Upper lobe of left lung (tissue), 4 donors: ENCODE data around the gene TEX22.

Experiments used
- POLR2A ChIP-seq, 4 donors: fragments of 450-650 bp; IDR thresholded peaks; one replicate each; pipeline ENCODE4 v1.5.1; 2016 to 2017; ENCODE audit warnings: antibody characterized with exemption in 4 of 4, mild to moderate bottlenecking in 2 of 4
- POLR2AphosphoS5 ChIP-seq, 2 donors: sonication (generic); formaldehyde crosslinking; IDR thresholded peaks; one replicate each; pipeline ENCODE4 v1.5.1; 2017; ENCODE audit warnings: antibody characterized with exemption in 2 of 2
- TF ChIP-seq, protein P1 (sequence below), 6 experiments: fragments of 450-650 bp in 4 of 6; fragments of 200-600 bp in 2 of 6; sonication (generic) in 2 of 6; IDR thresholded peaks; one replicate each; pipeline ENCODE4 v1.5.1; 2016 to 2019; ENCODE audit warnings: antibody characterized with exemption in 6 of 6

DNA sequence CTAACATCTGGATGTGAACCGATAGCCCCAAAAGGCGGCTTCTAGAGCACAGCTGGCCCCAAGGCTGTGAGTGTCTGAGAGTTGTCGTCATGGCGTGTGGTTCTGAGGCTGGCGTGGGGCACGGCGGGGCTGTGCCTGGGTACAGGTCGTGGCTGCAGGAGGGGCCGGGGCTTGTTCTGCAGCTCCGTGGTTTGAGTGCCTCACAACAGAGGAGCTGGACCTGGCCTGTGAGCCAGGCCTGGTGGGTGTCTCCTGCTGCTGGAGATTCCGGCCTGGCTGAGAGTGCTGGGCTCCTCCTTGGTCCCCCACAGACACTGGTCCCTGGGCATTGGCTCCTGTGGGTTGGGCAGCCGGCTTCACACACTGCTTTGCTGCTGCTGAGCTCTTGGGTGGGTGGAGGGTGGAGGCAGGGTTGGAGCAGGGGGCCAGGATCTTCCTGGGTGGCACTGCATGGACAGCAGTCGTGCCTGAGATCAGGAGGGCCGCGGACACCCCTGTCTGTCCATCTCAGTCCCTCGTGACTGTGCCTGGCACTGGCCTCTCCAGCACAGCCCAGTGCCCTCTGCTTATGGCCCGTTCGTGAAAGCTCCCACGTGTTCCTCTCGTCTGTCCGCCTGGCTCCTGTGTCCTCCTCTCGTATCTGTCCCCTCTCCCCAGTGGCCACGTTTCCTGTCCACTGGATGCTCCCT lies 31.8 kb upstream of the TEX22 start:
- TF ChIP-seq, protein P1, sequence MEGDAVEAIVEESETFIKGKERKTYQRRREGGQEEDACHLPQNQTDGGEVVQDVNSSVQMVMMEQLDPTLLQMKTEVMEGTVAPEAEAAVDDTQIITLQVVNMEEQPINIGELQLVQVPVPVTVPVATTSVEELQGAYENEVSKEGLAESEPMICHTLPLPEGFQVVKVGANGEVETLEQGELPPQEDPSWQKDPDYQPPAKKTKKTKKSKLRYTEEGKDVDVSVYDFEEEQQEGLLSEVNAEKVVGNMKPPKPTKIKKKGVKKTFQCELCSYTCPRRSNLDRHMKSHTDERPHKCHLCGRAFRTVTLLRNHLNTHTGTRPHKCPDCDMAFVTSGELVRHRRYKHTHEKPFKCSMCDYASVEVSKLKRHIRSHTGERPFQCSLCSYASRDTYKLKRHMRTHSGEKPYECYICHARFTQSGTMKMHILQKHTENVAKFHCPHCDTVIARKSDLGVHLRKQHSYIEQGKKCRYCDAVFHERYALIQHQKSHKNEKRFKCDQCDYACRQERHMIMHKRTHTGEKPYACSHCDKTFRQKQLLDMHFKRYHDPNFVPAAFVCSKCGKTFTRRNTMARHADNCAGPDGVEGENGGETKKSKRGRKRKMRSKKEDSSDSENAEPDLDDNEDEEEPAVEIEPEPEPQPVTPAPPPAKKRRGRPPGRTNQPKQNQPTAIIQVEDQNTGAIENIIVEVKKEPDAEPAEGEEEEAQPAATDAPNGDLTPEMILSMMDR (IDR thresholded peaks at IDR 0.05), result no peak
- TF ChIP-seq POLR2AphosphoS5 (IDR thresholded peaks at IDR 0.05) (no peak), POLR2A (IDR thresholded peaks at IDR 0.05) (no peak)
